AG04449 (cell line): ENCODE results near the gene OCSTAMP.

Source experiments
- CTCF ChIA-PET: fragments of 350-600 bp; formaldehyde crosslinking; extraction: SDS; loops from one replicate; lab custom pipeline; 2021; ENCODE audit warnings: antibody characterized with exemption; lab: Yijun Ruan, JAX
- POLR2A ChIA-PET: fragments of 400-600, 350-600 bp; formaldehyde crosslinking; extraction: SDS; loops from one replicate; lab custom pipeline; 2020; ENCODE audit warnings: antibody characterized with exemption, inconsistent platforms; lab: Yijun Ruan, JAX
- DNase-seq: peaks from one replicate; pipeline ENCODE4 v3.0.0-alpha.2; 2010; ENCODE audit warnings: low read depth, low spot score
- H3K4me3 ChIP-seq: 2 replicates; pipeline ENCODE4 v1.5.1; 2011; ENCODE audit warnings: low read depth, mild to moderate bottlenecking, control low read depth, low read length
- TF ChIP-seq, protein P1 (sequence below): IDR thresholded peaks from one replicate; pipeline ENCODE4 v1.5.1; 2011; ENCODE audit warnings: mild to moderate bottlenecking, moderate library complexity, low read length, control low read depth, inconsistent platforms; ENCODE audit not compliant: insufficient read depth; ENCODE audit errors: missing control alignments

Gene OCSTAMP

GRCh38 chr20:46562373-46563169 is 12.1 kb upstream of the OCSTAMP start:
- H3K4me3 ChIP-seq, result peak overlapping the region; percentile 38
- DNase-seq, result no peak
- TF ChIP-seq, protein P1, sequence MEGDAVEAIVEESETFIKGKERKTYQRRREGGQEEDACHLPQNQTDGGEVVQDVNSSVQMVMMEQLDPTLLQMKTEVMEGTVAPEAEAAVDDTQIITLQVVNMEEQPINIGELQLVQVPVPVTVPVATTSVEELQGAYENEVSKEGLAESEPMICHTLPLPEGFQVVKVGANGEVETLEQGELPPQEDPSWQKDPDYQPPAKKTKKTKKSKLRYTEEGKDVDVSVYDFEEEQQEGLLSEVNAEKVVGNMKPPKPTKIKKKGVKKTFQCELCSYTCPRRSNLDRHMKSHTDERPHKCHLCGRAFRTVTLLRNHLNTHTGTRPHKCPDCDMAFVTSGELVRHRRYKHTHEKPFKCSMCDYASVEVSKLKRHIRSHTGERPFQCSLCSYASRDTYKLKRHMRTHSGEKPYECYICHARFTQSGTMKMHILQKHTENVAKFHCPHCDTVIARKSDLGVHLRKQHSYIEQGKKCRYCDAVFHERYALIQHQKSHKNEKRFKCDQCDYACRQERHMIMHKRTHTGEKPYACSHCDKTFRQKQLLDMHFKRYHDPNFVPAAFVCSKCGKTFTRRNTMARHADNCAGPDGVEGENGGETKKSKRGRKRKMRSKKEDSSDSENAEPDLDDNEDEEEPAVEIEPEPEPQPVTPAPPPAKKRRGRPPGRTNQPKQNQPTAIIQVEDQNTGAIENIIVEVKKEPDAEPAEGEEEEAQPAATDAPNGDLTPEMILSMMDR, result peak; percentile 64
- ChIA-PET CTCF (interaction anchor here (1.1 to 2.6 kb wide), 6 partner anchors 10 to 54 kb away, joined by 3 to 14 read pairs (median 6); no protein-coding TSS in a partner anchor), POLR2A (no interaction called here)

DNA sequence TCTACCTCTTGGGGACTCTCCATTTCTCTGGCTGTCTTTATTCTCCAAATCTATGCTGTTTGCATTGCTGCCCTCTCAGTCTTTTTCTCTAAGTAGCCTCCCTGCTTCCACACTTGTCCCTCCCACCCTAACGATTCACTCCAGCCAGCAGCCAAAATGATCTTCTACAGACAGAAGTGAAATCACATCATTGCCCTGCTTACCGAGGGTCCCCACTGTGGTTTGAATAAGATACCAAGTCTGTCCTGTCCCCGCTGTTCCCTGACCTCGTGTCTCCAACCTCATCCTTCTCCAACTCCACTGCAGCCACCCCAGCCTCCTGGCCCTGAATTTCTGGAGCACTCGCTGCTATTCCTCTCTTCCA is 11.5 kb upstream of the OCSTAMP start:
- DNase-seq, result no peak
- CTCF ChIA-PET, result interaction anchor here (1.2 to 2.6 kb wide), 5 partner anchors 11 to 55 kb away, joined by 3 to 14 read pairs (median 6); no protein-coding TSS in a partner anchor
- TF ChIP-seq, protein P1, result no peak
- POLR2A ChIA-PET, result no interaction called here
- H3K4me3 ChIP-seq, result no peak overlapping the region

- TF ChIP-seq, protein P1, result no peak
- ChIA-PET POLR2A (no interaction called here), CTCF (interaction anchor here (0.9 kb wide), 1 partner anchor 15 kb away, joined by 3 read pairs; no protein-coding TSS in a partner anchor)
- DNase-seq, result no peak
- H3K4me3 ChIP-seq, result no peak overlapping the region
These were observed 9.4 kb upstream of the OCSTAMP start for GRCh38 chr20:46559685-46560440.

DNA sequence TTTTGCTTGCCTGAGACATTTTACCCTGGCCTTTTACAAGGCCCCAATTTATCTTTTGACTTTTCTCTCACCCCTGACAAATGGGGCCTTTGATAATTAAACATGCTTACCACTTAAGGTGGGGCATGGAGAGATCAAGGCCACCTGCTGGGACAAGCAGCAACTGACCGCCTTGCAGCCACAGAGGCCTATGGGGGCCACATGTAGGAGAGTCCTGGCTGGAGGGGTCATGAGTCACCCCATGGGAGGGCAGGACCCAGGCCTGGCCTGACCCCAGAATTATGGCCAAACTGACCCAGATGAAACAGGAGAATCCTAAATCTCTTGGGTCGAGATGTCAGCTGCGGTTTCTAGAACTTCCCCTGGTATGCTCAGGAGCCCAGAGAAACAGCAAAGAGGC is 8.5 kb upstream of the OCSTAMP start:
- POLR2A ChIA-PET, result no interaction called here
- H3K4me3 ChIP-seq, result no peak overlapping the region
- CTCF ChIA-PET, result interaction anchor here (0.9 kb wide), 1 partner anchor 14 kb away, joined by 3 read pairs; no protein-coding TSS in a partner anchor
- no peak for DNase-seq
- TF ChIP-seq, protein P1, result no peak

DNA sequence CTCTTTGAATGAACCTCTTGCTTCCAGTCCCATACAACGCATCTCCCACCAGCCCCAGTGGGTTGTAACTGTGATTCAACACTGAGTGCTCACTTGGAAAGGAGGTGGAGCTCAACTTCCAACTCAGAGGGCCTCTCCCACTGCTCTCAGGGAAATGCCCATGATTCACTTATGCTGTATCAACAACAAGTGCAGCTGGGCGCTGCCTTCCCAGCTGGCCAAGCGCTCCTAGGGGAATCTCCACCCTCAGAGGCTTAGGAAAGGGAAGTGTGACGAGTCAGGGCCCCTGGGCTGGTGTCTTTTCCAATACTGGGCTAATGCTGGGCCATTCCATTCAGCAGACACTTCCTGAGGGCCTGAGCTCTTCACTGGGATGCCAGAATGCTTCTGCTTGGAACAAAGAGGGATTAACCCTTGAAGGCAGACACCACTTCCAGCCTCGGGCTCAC is 8.1 kb upstream of the OCSTAMP start:
- H3K4me3 ChIP-seq, result no peak overlapping the region
- CTCF ChIA-PET, result no interaction called here
- TF ChIP-seq, protein P1, result no peak
- POLR2A ChIA-PET, result no interaction called here
- peak; percentile 55 for DNase-seq
